Trophoblast cell (in vitro differentiated cells and primary cell): ENCODE measurements around the gene DOCK10.

Experiments
- DNase-seq, 2 donors: peaks; one replicate each; pipeline ENCODE4 v3.0.0-alpha.2; 2016
- H2AFZ ChIP-seq: 2 replicates; pipeline ENCODE4 v1.6.1; 2013; ENCODE audit warnings: low read length, moderate library complexity, mild to moderate bottlenecking; ENCODE audit not compliant: insufficient read depth, poor library complexity
- H2AK5ac ChIP-seq: 2 replicates; pipeline ENCODE4 v1.6.1; 2013; ENCODE audit warnings: mild to moderate bottlenecking, low read length
- H2BK120ac ChIP-seq: 2 replicates; pipeline ENCODE4 v1.6.1; 2013; ENCODE audit warnings: low read length, mild to moderate bottlenecking, moderate library complexity; ENCODE audit not compliant: insufficient read depth, poor library complexity
- H2BK12ac ChIP-seq: 2 replicates; pipeline ENCODE4 v1.6.1; 2013; ENCODE audit warnings: mild to moderate bottlenecking, low read length, moderate library complexity
- H2BK5ac ChIP-seq: 2 replicates; pipeline ENCODE4 v1.6.1; 2013; ENCODE audit warnings: low read length, low read depth, moderate library complexity, mild to moderate bottlenecking; ENCODE audit not compliant: poor library complexity
- H3K14ac ChIP-seq: 2 replicates; pipeline ENCODE4 v1.6.1; 2013; ENCODE audit warnings: mild to moderate bottlenecking, low read length
- H3K18ac ChIP-seq: 2 replicates; pipeline ENCODE4 v1.6.1; 2013; ENCODE audit warnings: mild to moderate bottlenecking, low read length
- H3K23ac ChIP-seq: 2 replicates; pipeline ENCODE4 v1.6.1; 2013; ENCODE audit warnings: low read length
- H3K27ac ChIP-seq: 2 replicates; pipeline ENCODE4 v1.5.1; 2013; ENCODE audit warnings: low read depth, mild to moderate bottlenecking, inconsistent platforms, low read length, moderate library complexity
- H3K27me3 ChIP-seq: 2 replicates; pipeline ENCODE4 v1.6.1; 2013; ENCODE audit warnings: inconsistent platforms, mild to moderate bottlenecking, low read length, moderate library complexity; ENCODE audit not compliant: insufficient read depth
- H3K36me3 ChIP-seq, 2 experiments: 1 replicate in 1 of 2; 2 replicates in 1 of 2; pipeline ENCODE4 v1.6.1; 2013; ENCODE audit warnings: low read length in 2 of 2, mild to moderate bottlenecking in 2 of 2, moderate library complexity in 1 of 2; ENCODE audit not compliant: insufficient read depth in 2 of 2, control insufficient read depth in 1 of 2
- H3K4ac ChIP-seq: 2 replicates; pipeline ENCODE4 v1.6.1; 2013; ENCODE audit warnings: low read depth, mild to moderate bottlenecking, low read length, moderate library complexity
- H3K4me1 ChIP-seq, 2 experiments: 1 replicate in 1 of 2; 2 replicates in 1 of 2; pipeline ENCODE4 v1.6.1; 2013; ENCODE audit warnings: low read length in 2 of 2, mild to moderate bottlenecking in 2 of 2, moderate library complexity in 1 of 2; ENCODE audit not compliant: insufficient read depth in 2 of 2, control insufficient read depth in 1 of 2
- H3K4me2 ChIP-seq: 2 replicates; pipeline ENCODE4 v1.6.1; 2013; ENCODE audit warnings: inconsistent platforms, mild to moderate bottlenecking, low read length, moderate library complexity
- H3K4me3 ChIP-seq: 2 replicates; pipeline ENCODE4 v1.5.1; 2013; ENCODE audit warnings: mild to moderate bottlenecking, low read depth, low read length, inconsistent platforms
- H3K79me1 ChIP-seq: one replicate; pipeline ENCODE4 v1.6.1; 2013; ENCODE audit warnings: low read length
- H3K79me2 ChIP-seq: 2 replicates; pipeline ENCODE4 v1.6.1; 2013; ENCODE audit warnings: low read length, mild to moderate bottlenecking; ENCODE audit not compliant: control insufficient read depth, insufficient read depth, poor library complexity
- H3K9ac ChIP-seq: 2 replicates; pipeline ENCODE4 v1.6.1; 2013; ENCODE audit warnings: mild to moderate bottlenecking, low read length
- H3K9me3 ChIP-seq: 2 replicates; pipeline ENCODE4 v1.6.1; 2013; ENCODE audit warnings: low read depth, mild to moderate bottlenecking, control low read depth, inconsistent platforms, low read length; ENCODE audit not compliant: insufficient read depth
- H4K12ac ChIP-seq: 2 replicates; pipeline ENCODE4 v1.6.1; 2013; ENCODE audit warnings: low read depth, mild to moderate bottlenecking, low read length, moderate library complexity
- H4K8ac ChIP-seq: 2 replicates; pipeline ENCODE4 v1.6.1; 2013; ENCODE audit warnings: low read depth, mild to moderate bottlenecking, low read length, moderate library complexity
- H4K91ac ChIP-seq: one replicate; pipeline ENCODE4 v1.6.1; 2013; ENCODE audit warnings: low read depth, mild to moderate bottlenecking, low read length, moderate library complexity
- WGBS: extraction: QIAGEN DNeasy Blood & Tissue Kit; methylation state at CpG from one replicate; pipeline ENCODE4 v1.1.7; 2013; ENCODE audit warnings: missing lambda C conversion rate; ENCODE audit not compliant: insufficient read length, insufficient coverage; ENCODE audit errors: extremely low coverage; 5-methylcytosine and 5-hydroxymethylcytosine counted together

DOCK10 gene

DNA sequence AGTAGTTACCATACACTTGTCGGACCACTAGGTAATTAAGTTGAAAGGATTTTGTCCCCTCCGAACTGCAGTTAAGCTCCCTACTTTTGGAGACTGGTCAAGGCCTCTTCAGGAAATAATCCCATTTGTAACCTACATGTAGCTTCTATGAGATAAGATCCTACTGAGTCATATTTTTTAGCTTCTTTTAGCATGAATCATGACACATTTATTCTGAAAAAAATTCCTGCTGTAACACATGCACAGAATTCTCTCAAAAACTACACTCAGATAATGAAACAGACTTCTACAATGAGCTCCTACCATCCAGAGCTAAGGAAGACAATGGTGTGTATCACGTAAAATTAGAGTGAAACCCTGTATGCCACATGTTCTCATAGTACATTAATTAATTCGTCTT lies 225.5 kb downstream of the DOCK10 start:
- no peak overlapping the region for H2BK12ac ChIP-seq
- no peak overlapping the region for H4K91ac ChIP-seq
- H3K27ac ChIP-seq: no peak overlapping the region
- H3K79me2 ChIP-seq: no peaks in the 10 kb centered on the region
- no peak overlapping the region for H2BK120ac ChIP-seq
- no peak overlapping the region for H4K12ac ChIP-seq
- no CpG with 5 or more reads among the region's 4 CpGs for WGBS
- H2AFZ ChIP-seq: no peak overlapping the region
- no peaks in the 10 kb centered on the region for H3K27me3 ChIP-seq
- H2AK5ac ChIP-seq: no peak overlapping the region
- no peak overlapping the region for H3K4me3 ChIP-seq
- no peaks in the 10 kb centered on the region for H3K79me1 ChIP-seq
- no peak overlapping the region for H3K18ac ChIP-seq
- no peak overlapping the region for H3K9ac ChIP-seq
- H3K4me1 ChIP-seq: no peaks in the 10 kb centered on the region
- no peak overlapping the region for H3K4me2 ChIP-seq
- H3K14ac ChIP-seq: no peak overlapping the region
- H2BK5ac ChIP-seq: no peak overlapping the region
- no peak overlapping the region for H3K4ac ChIP-seq
- no peak overlapping the region for H4K8ac ChIP-seq
- no peaks in the 10 kb centered on the region for H3K36me3 ChIP-seq
- no peaks in the 10 kb centered on the region for H3K9me3 ChIP-seq
- DNase-seq: peak; percentile 10 to 91
- H3K23ac ChIP-seq: no peak overlapping the region

DNA sequence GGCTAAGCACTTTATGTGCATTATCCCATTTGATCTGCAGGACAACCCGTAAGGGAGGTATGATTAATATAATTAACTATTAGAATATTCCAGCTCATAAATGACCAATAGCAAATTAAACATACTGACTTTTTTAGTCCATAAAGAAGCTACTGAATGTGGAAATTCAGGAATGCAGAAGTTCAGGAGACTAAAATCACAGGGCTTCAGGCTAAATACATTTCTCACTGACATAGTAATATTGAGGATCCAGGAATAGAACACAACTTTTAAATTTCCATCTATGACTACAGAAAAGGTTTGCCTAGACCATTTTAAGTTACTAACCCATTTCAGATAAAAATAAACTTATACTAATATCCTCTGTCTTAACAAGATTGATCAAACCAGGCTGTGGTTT lies 228.7 kb downstream of the DOCK10 start:
- peak in 1 of 2 donors; percentile 53 for DNase-seq
- no peak overlapping the region for H4K91ac ChIP-seq
- H3K27me3 ChIP-seq: no peaks in the 10 kb centered on the region
- H2BK5ac ChIP-seq: no peak overlapping the region
- H3K14ac ChIP-seq: no peak overlapping the region
- H4K8ac ChIP-seq: no peak overlapping the region
- no peak overlapping the region for H3K4me2 ChIP-seq
- no peaks in the 10 kb centered on the region for H3K36me3 ChIP-seq
- no peak overlapping the region for H3K27ac ChIP-seq
- whole genome bisulfite sequencing: no CpG with 5 or more reads among the region's 1 CpG
- H3K9ac ChIP-seq: no peak overlapping the region
- H3K18ac ChIP-seq: no peak overlapping the region
- H3K4me3 ChIP-seq: no peak overlapping the region
- no peaks in the 10 kb centered on the region for H3K9me3 ChIP-seq
- H3K79me2 ChIP-seq: no peaks in the 10 kb centered on the region
- no peak overlapping the region for H3K4ac ChIP-seq
- no peak overlapping the region for H4K12ac ChIP-seq
- no peak overlapping the region for H2AFZ ChIP-seq
- H2BK12ac ChIP-seq: no peak overlapping the region
- no peak overlapping the region for H2BK120ac ChIP-seq
- no peak overlapping the region for H2AK5ac ChIP-seq
- H3K4me1 ChIP-seq: no peaks in the 10 kb centered on the region
- no peaks in the 10 kb centered on the region for H3K79me1 ChIP-seq
- H3K23ac ChIP-seq: no peak overlapping the region

DNA sequence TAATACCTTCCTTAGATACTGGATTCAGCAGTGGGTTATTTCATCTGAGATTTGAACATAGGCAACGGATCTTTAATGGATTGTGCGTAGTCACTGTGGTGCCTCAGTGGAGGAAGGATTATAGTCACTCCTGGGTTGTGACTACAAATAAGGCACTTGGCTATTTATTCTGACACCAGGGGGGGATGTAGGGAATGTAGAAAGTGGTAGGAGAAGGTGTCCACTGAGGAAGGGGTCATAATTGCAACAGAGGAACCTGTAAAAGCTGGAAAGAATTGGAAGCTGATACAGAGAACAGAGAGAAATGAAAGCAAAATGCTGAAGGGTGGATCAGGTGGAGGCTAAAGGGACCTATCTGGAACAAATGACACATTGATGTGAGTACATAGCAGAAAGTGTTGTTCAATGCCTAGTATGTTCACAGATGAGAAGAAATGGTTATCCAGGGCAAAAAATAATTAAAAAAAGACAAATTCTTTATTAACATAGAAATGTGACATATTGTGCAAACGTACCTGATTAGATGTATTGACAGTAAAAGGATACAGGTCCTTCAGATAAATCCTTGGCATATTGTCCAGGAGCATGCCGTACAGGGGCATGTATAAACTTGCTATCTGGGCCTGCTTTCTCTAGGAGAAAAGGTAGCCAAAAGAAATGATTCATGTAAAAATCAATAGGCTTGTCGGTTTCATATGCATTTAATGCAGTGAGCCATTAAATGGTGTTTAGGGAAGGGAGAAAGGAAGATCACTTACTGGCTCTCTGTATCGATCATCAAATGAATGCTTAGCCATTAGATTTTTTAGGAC lies 234.9 kb downstream of the DOCK10 start:
- Histone ChIP-seq H3K4me2 (no peak overlapping the region), H3K9me3 (no peaks in the 10 kb centered on the region), H3K4me1 (peaks cover 0 to under 1% of the 10 kb centered on the region in 2 experiments), H3K27me3 (no peaks in the 10 kb centered on the region), H3K9ac (no peak overlapping the region), H4K8ac (no peak overlapping the region), H2AFZ (no peak overlapping the region), H3K27ac (no peak overlapping the region), H3K36me3 (no peaks in the 10 kb centered on the region), H2AK5ac (no peak overlapping the region), H3K79me1 (no peaks in the 10 kb centered on the region), H3K23ac (no peak overlapping the region), H3K79me2 (no peaks in the 10 kb centered on the region), H3K14ac (no peak overlapping the region), H3K18ac (no peak overlapping the region), H3K4ac (no peak overlapping the region), H4K91ac (no peak overlapping the region), H4K12ac (no peak overlapping the region), H2BK5ac (no peak overlapping the region), H2BK120ac (no peak overlapping the region), H2BK12ac (no peak overlapping the region), H3K4me3 (no peak overlapping the region)
- DNase-seq: no peak
- WGBS: no CpG with 5 or more reads among the region's 6 CpGs

DNA sequence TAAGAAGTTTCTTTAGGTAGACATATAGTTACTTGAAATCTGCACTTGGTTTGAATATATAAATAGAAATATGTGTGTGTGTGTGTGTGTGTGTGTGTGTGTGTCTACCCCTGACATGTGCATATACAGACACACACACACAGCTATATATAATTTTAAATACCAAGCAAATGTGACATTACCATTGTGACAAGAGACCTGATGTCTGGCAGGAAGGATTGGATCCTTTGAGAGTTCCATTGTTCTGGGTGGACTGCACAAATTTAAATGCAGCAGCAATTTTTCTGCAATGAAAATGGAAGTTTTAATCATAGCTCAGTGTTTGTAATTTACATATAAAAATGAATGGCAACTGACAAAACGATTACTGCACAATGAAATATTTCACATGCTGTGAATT lies 238.3 kb downstream of the DOCK10 start:
- H3K27me3 ChIP-seq: no peaks in the 10 kb centered on the region
- no peaks in the 10 kb centered on the region for H3K79me1 ChIP-seq
- no peak overlapping the region for H2AK5ac ChIP-seq
- no peak overlapping the region for H3K14ac ChIP-seq
- H3K9ac ChIP-seq: no peak overlapping the region
- no peaks in the 10 kb centered on the region for H3K79me2 ChIP-seq
- no peak overlapping the region for H2BK5ac ChIP-seq
- no peaks in the 10 kb centered on the region for H3K9me3 ChIP-seq
- H2BK120ac ChIP-seq: no peak overlapping the region
- H4K12ac ChIP-seq: no peak overlapping the region
- no peaks in the 10 kb centered on the region for H3K36me3 ChIP-seq
- no peak overlapping the region for H4K8ac ChIP-seq
- WGBS: no CpG with 5 or more reads among the region's 1 CpG
- H3K4me1 ChIP-seq: peaks cover 0 to 2% of the 10 kb centered on the region in 2 experiments
- H3K18ac ChIP-seq: no peak overlapping the region
- H2AFZ ChIP-seq: no peak overlapping the region
- no peak overlapping the region for H3K4ac ChIP-seq
- H2BK12ac ChIP-seq: no peak overlapping the region
- no peak overlapping the region for H3K27ac ChIP-seq
- DNase-seq: no peak
- no peak overlapping the region for H4K91ac ChIP-seq
- no peak overlapping the region for H3K4me2 ChIP-seq
- no peak overlapping the region for H3K4me3 ChIP-seq
- no peak overlapping the region for H3K23ac ChIP-seq
